Colonic mucosa (tissue), 4 donors: ENCODE measurements around the gene ACER3. TPM values are rescaled to one million over a fixed set of nuclear protein-coding genes. Genes with fewer than 3 reads are reported as not detected.

Experiments used
- DNase-seq: peaks from one replicate; pipeline ENCODE4 v3.0.0-alpha.2; 2020
- H3K27ac ChIP-seq: fragments of 200-600 bp; one replicate; pipeline ENCODE4 v1.8.0; 2021
- H3K27me3 ChIP-seq: fragments of 200-600 bp; one replicate; pipeline ENCODE4 v1.8.0; 2021
- H3K36me3 ChIP-seq: fragments of 200-600 bp; one replicate; pipeline ENCODE4 v1.8.0; 2021
- H3K4me1 ChIP-seq: fragments of 200-600 bp; one replicate; pipeline ENCODE4 v1.8.0; 2021; ENCODE audit warnings: mild to moderate bottlenecking
- H3K4me3 ChIP-seq: fragments of 200-600 bp; one replicate; pipeline ENCODE4 v1.8.0; 2021
- H3K9ac ChIP-seq, 2 donors: one replicate each; pipeline ENCODE4 v1.7.0; 2013; ENCODE audit warnings: control low read depth in 2 of 2, low read depth in 2 of 2, low read length in 2 of 2
- H3K9me3 ChIP-seq: fragments of 200-600 bp; one replicate; pipeline ENCODE4 v1.8.0; 2021
- intact Hi-C: fragments of 100-400 bp; cut with DNase I; formaldehyde crosslinking; loops from one replicate; pipeline ENCODE4 v1.14.1; 2022
- total RNA-seq, 2 donors: library from RNA; stranded (reverse); fragmentation: NEBNext Ultra II Directional in 1 of 2; extraction: Animal tissue kit (Norgen Biotek cat#: 25700) in 1 of 2; gene quantifications; one replicate each; pipeline ENCODE4 v1.2.1, GENCODE V29; 2021
- TF ChIP-seq, protein P1 (sequence below): fragments of 200-600 bp; IDR thresholded peaks from one replicate; pipeline ENCODE4 v1.8.0; 2022; ENCODE audit warnings: antibody characterized with exemption, mild to moderate bottlenecking
- donor health status: healthy.
- donor health status: DM: no; HTN: no; CAD: no.
- donor health status: DM: no; HTN: no; CAD: no.

The ACER3 gene
- total RNA-seq, 2 donors from 2014 or later: 25.0 to 36.4 TPM

DNA sequence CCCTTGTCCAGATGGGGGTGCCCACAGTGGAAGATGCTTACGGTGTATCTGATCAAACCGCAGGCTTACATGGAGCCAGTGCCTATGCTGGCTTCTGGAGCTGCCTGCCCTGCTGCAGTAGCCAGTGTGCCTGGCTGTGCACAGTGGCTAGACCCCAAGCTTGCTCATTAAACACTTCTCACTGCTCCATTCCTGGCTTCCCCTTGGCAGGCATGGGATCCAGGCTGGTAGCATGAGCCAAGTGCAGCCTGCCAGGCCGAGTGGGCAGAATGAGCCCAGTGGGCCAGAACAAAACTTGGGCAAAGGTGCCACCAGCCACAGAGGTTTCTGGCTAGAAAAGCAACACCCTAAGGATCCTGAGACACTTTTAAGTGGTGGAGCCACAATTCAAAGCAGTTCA, 118.1 kb downstream of the ACER3 start:
- TF ChIP-seq, protein P1, sequence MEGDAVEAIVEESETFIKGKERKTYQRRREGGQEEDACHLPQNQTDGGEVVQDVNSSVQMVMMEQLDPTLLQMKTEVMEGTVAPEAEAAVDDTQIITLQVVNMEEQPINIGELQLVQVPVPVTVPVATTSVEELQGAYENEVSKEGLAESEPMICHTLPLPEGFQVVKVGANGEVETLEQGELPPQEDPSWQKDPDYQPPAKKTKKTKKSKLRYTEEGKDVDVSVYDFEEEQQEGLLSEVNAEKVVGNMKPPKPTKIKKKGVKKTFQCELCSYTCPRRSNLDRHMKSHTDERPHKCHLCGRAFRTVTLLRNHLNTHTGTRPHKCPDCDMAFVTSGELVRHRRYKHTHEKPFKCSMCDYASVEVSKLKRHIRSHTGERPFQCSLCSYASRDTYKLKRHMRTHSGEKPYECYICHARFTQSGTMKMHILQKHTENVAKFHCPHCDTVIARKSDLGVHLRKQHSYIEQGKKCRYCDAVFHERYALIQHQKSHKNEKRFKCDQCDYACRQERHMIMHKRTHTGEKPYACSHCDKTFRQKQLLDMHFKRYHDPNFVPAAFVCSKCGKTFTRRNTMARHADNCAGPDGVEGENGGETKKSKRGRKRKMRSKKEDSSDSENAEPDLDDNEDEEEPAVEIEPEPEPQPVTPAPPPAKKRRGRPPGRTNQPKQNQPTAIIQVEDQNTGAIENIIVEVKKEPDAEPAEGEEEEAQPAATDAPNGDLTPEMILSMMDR: no peak
- H3K27me3 ChIP-seq: no peaks in the 10 kb centered on the region
- H3K36me3 ChIP-seq: no peaks in the 10 kb centered on the region
- no peak overlapping the region for H3K4me3 ChIP-seq
- H3K9ac ChIP-seq: no peak overlapping the region
- intact Hi-C loops: loop anchor here (5.0 to 10.0 kb wide), 2 partner anchors 46 to 63 kb away; no protein-coding TSS in a partner anchor
- H3K27ac ChIP-seq: no peak overlapping the region
- DNase-seq: no peak
- no peaks in the 10 kb centered on the region for H3K9me3 ChIP-seq
- H3K4me1 ChIP-seq: no peaks in the 10 kb centered on the region

DNA sequence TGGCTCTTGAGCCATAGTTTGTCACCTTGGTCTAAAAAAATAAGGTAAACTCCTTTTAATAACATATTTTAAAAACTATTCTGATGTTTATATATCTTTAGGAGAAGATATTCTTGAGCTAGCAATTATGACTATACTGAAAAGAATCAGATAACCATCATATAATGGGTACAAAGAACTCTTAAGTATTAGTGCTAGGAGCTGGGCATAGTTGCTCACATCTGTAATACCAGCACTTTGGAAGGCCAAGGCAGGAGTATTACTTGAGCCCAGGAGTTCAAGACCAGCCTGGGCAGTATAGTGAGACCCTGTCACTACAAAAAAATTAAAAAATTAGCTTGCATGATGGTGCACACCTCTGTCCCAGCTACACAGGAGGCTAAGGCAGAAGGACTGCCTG, 119.5 kb downstream of the ACER3 start:
- no peaks in the 10 kb centered on the region for H3K27me3 ChIP-seq
- H3K9me3 ChIP-seq: no peaks in the 10 kb centered on the region
- no peaks in the 10 kb centered on the region for H3K4me1 ChIP-seq
- H3K9ac ChIP-seq: no peak overlapping the region
- intact Hi-C loops: no loop called here
- TF ChIP-seq, protein P1: no peak
- no peaks in the 10 kb centered on the region for H3K36me3 ChIP-seq
- DNase-seq: no peak
- no peak overlapping the region for H3K27ac ChIP-seq
- no peak overlapping the region for H3K4me3 ChIP-seq

DNA sequence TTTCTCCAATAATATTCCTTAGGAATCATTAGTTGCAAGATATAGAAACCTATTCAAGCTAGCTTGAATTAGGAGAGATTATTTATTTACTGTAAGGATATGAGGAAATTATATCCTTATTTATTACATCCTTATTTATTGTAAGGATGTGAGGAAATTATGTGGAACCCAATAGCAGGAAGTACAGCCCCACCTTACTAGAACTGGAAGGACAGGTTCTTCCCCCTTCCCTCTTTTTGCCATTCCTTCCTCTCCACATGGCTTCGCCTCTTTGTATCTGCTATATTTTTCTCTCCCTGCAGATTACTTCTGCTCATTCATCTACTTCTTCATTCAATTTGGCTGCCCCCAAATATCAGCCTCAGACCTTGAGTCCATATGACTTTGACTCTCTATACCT, 124.0 kb downstream of the ACER3 start:
- no peak overlapping the region for H3K27ac ChIP-seq
- no peak for DNase-seq
- TF ChIP-seq, protein P1: no peak

DNA sequence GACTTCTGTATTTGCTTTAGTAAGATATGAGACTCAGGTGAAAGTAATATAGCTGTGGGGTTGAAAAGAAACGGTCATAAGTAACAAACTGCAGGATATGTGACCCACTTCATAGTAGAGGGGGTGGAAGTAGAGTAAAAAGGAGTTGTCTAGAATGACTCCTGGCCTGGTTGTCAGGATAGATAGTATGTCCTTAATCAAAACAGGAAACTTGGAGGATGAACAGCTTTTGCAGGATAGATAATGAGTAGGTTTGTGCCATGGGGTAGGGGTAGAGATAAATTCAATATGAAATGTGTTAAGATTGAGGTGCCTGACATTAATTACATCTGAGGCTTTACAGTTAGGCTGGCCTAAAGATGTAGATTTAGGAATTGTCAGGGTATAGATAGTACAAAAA, 126.5 kb downstream of the ACER3 start:
- H3K9me3 ChIP-seq: no peaks in the 10 kb centered on the region
- TF ChIP-seq, protein P1: no peak
- intact Hi-C loops: no loop called here
- H3K4me1 ChIP-seq: peaks cover 4% of the 10 kb centered on the region
- H3K27me3 ChIP-seq: no peaks in the 10 kb centered on the region
- no peak overlapping the region for H3K9ac ChIP-seq
- H3K27ac ChIP-seq: no peak overlapping the region
- H3K4me3 ChIP-seq: no peak overlapping the region
- no peaks in the 10 kb centered on the region for H3K36me3 ChIP-seq
- no peak for DNase-seq

More for the DNA sequence above, 124.0 kb downstream of the ACER3 start:
- Histone ChIP-seq H3K36me3 (no peaks in the 10 kb centered on the region), H3K4me1 (no peaks in the 10 kb centered on the region), H3K9me3 (no peaks in the 10 kb centered on the region), H3K27me3 (no peaks in the 10 kb centered on the region), H3K4me3 (no peak overlapping the region), H3K9ac (no peak overlapping the region)
- intact Hi-C loops: no loop called here

DNA sequence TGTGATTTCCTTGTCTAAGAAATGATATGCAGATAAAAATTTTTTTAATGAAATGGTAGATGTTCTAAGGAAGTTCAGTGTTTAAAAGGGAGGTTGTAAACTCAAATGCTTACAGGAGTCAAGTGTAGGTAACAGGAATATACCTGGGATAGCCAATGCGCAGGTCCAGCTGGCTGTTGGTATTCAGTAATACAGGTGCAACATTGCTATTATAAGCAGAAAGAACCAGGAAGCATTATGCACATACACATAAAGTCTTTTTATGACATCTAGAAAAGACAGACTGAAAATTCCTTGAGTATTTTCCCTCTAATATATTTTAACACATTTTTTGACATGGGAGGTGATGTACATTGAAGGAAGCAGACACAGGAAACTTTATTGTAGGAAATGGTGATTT, 129.9 kb downstream of the ACER3 start:
- Histone ChIP-seq H3K27ac (peak overlapping the region; percentile 2), H3K4me1 (peaks cover 4% of the 10 kb centered on the region), H3K36me3 (no peaks in the 10 kb centered on the region), H3K9ac (no peak overlapping the region), H3K27me3 (no peaks in the 10 kb centered on the region), H3K9me3 (no peaks in the 10 kb centered on the region), H3K4me3 (no peak overlapping the region)
- intact Hi-C loops: no loop called here
- TF ChIP-seq, protein P1: no peak
- DNase-seq: no peak
